HepG2 (cell line): ENCODE data around the gene DLX6. TPM values are rescaled to one million over a fixed set of nuclear protein-coding genes. Genes with fewer than 3 reads are reported as not detected.

Experiments
- ATAC-seq: fragments of 200-7000 bp; cut with Tn5 transposase; 3 replicates; pipeline ENCODE4 v1.9.1; 2020; ENCODE audit warnings: mild to moderate bottlenecking, moderate library complexity
- BruUV-seq: library from RNA; stranded (reverse); fragments of 400-500 nt; replicated peaks from 2 replicates; lab custom pipeline; 2021; lab: Mats Ljungman, UMichigan
- CTCF ChIA-PET: fragments of 300-600 bp; formaldehyde crosslinking; extraction: SDS; loops from one replicate; lab custom pipeline; 2021; ENCODE audit warnings: low total read pairs, inconsistent platforms, low intra/inter-chr PET ratio; lab: Yijun Ruan, JAX
- POLR2A ChIA-PET: fragments of 350-600 bp; sonication (Branson Sonifier 250); formaldehyde crosslinking; loops from one replicate; lab custom pipeline; 2020; ENCODE audit warnings: antibody characterized with exemption, inconsistent platforms; lab: Yijun Ruan, JAX
- DNase-seq: peaks from one replicate; pipeline ENCODE4 v3.0.0-alpha.2; 2015; ENCODE audit warnings: low spot score
- FAIRE-seq: peaks from 3 replicates; lab custom pipeline; 2011; peaks lifted over from hg19 to GRCh38; lab: Jason Lieb, UNC
- H2AFZ ChIP-seq: one replicate; pipeline ENCODE4 v1.6.1; 2011; ENCODE audit warnings: low read length, inconsistent platforms
- H3K27ac ChIP-seq: fragments of 300-600 bp; 3 replicates; pipeline ENCODE4 v1.8.0; 2011; ENCODE audit warnings: mixed run types, mild to moderate bottlenecking, mixed read lengths, low read length, inconsistent platforms; ENCODE audit not compliant: insufficient read depth; ENCODE audit errors: extremely low read length
- H3K27me3 ChIP-seq, 2 experiments: fragments of 200-600 bp in 1 of 2; 2 replicates in 1 of 2; 3 replicates in 1 of 2; pipeline versions ENCODE4 v1.6.0 to v1.8.0; 2011; ENCODE audit warnings: low read length in 2 of 2, mild to moderate bottlenecking in 2 of 2, moderate library complexity in 2 of 2, inconsistent platforms in 1 of 2; ENCODE audit not compliant: insufficient read depth in 2 of 2, control insufficient read depth in 1 of 2
- H3K36me3 ChIP-seq, 2 experiments: fragments of 200-600 bp in 1 of 2; replicated peaks in 1 of 2; 2 replicates in 1 of 2; 3 replicates in 1 of 2; pipeline versions ENCODE4 v1.5.1 to v1.8.0; 2011; ENCODE audit warnings: low read length in 2 of 2, inconsistent platforms in 1 of 2; ENCODE audit not compliant: insufficient read depth in 2 of 2, control insufficient read depth in 1 of 2
- H3K4me1 ChIP-seq: 2 replicates; pipeline ENCODE4 v1.5.1; 2012; ENCODE audit warnings: low read length, inconsistent platforms; ENCODE audit not compliant: insufficient read depth
- H3K4me2 ChIP-seq: 2 replicates; pipeline ENCODE4 v1.6.0; 2011; ENCODE audit warnings: low read depth, low read length, inconsistent platforms
- H3K4me3 ChIP-seq, 3 experiments: fragments of 200-600 bp in 1 of 3; sonication (generic), shearing (Covaris generic) in 1 of 3; replicated peaks in 1 of 3; 2 replicates each; pipeline ENCODE4 v1.5.1; 2011 to 2016; ENCODE audit warnings: low read length in 3 of 3, inconsistent platforms in 2 of 3, low read depth in 2 of 3, mild to moderate bottlenecking in 2 of 3, control low read depth in 1 of 3, mixed read lengths in 1 of 3; ENCODE audit not compliant: insufficient read depth in 1 of 3
- H3K79me2 ChIP-seq: one replicate; pipeline ENCODE4 v1.6.1; 2011; ENCODE audit warnings: low read length, inconsistent platforms; ENCODE audit not compliant: insufficient read depth
- H3K9ac ChIP-seq: 2 replicates; pipeline ENCODE4 v1.6.0; 2011; ENCODE audit warnings: mild to moderate bottlenecking, low read depth, low read length, inconsistent platforms; ENCODE audit not compliant: insufficient read depth
- H3K9me3 ChIP-seq: 2 replicates; pipeline ENCODE4 v1.5.1; 2012; ENCODE audit warnings: mild to moderate bottlenecking, low read length
- H4K20me1 ChIP-seq: 2 replicates; pipeline ENCODE4 v1.6.0; 2011; ENCODE audit warnings: inconsistent platforms, mild to moderate bottlenecking, low read length, moderate library complexity; ENCODE audit not compliant: insufficient read depth
- ADNP ChIP-seq: sonication (generic); formaldehyde crosslinking; IDR thresholded peaks from 2 replicates; pipeline ENCODE4 v1.4.0; 2020; ENCODE audit warnings: missing genetic modification reagents
- IRX3 ChIP-seq: sonication (generic); formaldehyde crosslinking; IDR thresholded peaks from 2 replicates; pipeline ENCODE4 v1.8.1; 2023; ENCODE audit warnings: mild to moderate bottlenecking, low read depth, missing genetic modification reagents, borderline replicate concordance
- PHF20 ChIP-seq: sonication (generic); formaldehyde crosslinking; IDR thresholded peaks from 2 replicates; pipeline ENCODE4 v1.5.0; 2020; ENCODE audit warnings: mild to moderate bottlenecking, missing genetic modification reagents
- PHF8 ChIP-seq: sonication (generic); formaldehyde crosslinking; IDR thresholded peaks from 2 replicates; pipeline ENCODE4 v1.5.0; 2020; ENCODE audit warnings: missing genetic modification reagents
- SIN3A ChIP-seq: IDR thresholded peaks from 2 replicates; pipeline ENCODE4 v1.6.1; 2011; ENCODE audit warnings: low read depth, mild to moderate bottlenecking, control low read depth, low read length, borderline replicate concordance
- ZNF446 ChIP-seq: sonication (generic); formaldehyde crosslinking; IDR thresholded peaks from 2 replicates; pipeline ENCODE4 v1.5.0; 2020; ENCODE audit warnings: mild to moderate bottlenecking, missing genetic modification reagents
- ZNF501 ChIP-seq: sonication (generic); formaldehyde crosslinking; IDR thresholded peaks from 2 replicates; pipeline ENCODE4 v1.5.1; 2020; ENCODE audit warnings: mild to moderate bottlenecking, moderate library complexity, missing genetic modification reagents
- ZNF543 ChIP-seq: sonication (generic); formaldehyde crosslinking; IDR thresholded peaks from 2 replicates; pipeline ENCODE4 v1.4.0; 2020; ENCODE audit warnings: mild to moderate bottlenecking, missing genetic modification reagents
- ZNF660 ChIP-seq: sonication (generic); formaldehyde crosslinking; IDR thresholded peaks from 2 replicates; pipeline ENCODE4 v1.5.1; 2020; ENCODE audit warnings: mild to moderate bottlenecking, low read depth, missing genetic modification reagents, borderline replicate concordance
- WGBS: methylation state at CpG from one replicate; pipeline ENCODE4 v1.1.6; 2017; ENCODE audit warnings: low lambda C conversion rate; 5-methylcytosine and 5-hydroxymethylcytosine counted together
- in situ Hi-C: cut with HindIII; loops from 2 replicates; pipeline ENCODE4 v1.10.0; 2017; ENCODE audit warnings: low pct_unique_long_range_greater_than_20kb; ENCODE audit not compliant: extremely low pct_ligation_motif_present
- intact Hi-C: fragments of 100-400 bp; cut with micrococcal nuclease; formaldehyde crosslinking; loops from one replicate; pipeline ENCODE4 v1.10.0; 2022; ENCODE audit not compliant: unreplicated experiment
- polyA plus RNA-seq, 8 experiments: library from polyadenylated mRNA; depleted of rRNA in 3 of 8; stranded (reverse) in 7 of 8; unstranded in 1 of 8; fragments of >200 nt; fragmentation: Illumina TruSeq in 4 of 8; extraction: Trizol in 4 of 8; gene quantifications; 2 replicates each; pipeline versions ENCODE4 v1.2.1 to v1.2.3, GENCODE V29; 2011 to 2016; ENCODE audit warnings: low read depth in 4 of 8, missing spikeins in 1 of 8, mixed read lengths in 1 of 8; ENCODE audit not compliant: insufficient read depth in 1 of 8
- total RNA-seq, 5 experiments: library from RNA; depleted of rRNA; stranded (reverse); fragments of >200 nt; fragmentation: Illumina TruSeq; extraction: Trizol; gene quantifications; 2 replicates each; pipeline ENCODE4 v1.2.3, GENCODE V29; 2016; ENCODE audit warnings: low read depth in 1 of 5
- TF ChIP-seq, protein P1 (sequence below): sonication (generic); formaldehyde crosslinking; IDR thresholded peaks from 2 replicates; pipeline ENCODE4 v1.4.0; 2020; ENCODE audit warnings: mild to moderate bottlenecking, missing genetic modification reagents, borderline replicate concordance

DLX6 gene
- total and polyA plus RNA-seq, 2 of the 13 experiments (the other 11 are each of a cell fraction or from before 2014, with no cell fraction given), result 3.5 to 5.5 TPM

DNA sequence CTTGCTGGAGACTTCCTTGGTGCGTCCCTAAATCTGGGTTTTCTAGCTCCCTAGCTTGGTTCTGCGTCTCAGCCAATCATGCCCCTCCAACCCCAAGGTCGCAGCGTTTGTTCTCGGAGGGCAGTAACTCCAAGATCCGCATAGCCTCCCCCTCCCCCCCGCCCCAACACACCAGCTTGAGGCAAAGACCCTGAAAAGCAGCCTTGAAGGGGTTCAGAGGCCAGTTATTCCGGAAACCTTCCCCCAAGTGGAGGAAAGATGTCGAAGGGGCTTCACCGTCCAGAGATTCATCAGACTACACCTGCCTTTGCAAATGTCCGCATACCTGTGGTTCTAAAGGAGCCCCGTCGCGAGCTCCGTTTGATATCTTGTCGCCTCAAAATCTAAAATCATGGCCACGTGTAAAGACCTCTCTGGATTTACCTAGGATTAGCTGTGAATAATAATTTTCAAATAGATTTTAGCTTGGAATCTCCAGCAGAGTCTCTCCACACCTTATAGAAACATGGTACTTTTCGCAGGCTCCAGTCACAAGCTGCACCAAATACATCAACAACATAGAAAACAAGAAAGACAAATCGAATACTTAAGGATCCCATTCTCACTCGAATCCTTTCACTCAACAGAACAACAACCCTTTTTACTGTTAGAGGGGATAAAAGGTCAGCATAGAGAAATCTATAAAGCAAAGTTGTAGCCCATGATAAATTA is 7.9 kb downstream of the DLX6 start:
- Histone ChIP-seq H3K4me2 (no peak overlapping the region), H4K20me1 (no peaks in the 10 kb centered on the region), H3K9me3 (no peaks in the 10 kb centered on the region), H2AFZ (no peak overlapping the region), H3K9ac (no peak overlapping the region), H3K4me1 (peaks cover 35% of the 10 kb centered on the region), H3K4me3 (no peak overlapping the region), H3K36me3 (peaks cover 6 to 8% of the 10 kb centered on the region in 2 experiments; a peak in 4 of 5 replicates), H3K27ac (no peak overlapping the region), H3K79me2 (no peaks in the 10 kb centered on the region), H3K27me3 (no peaks in the 10 kb centered on the region)
- FAIRE-seq (no peak), DNase-seq (no peak), ATAC-seq (no peak)
- no TSS peak for BruUV-seq
- WGBS, result 94% methylated on average over 20 of the region's 20 CpGs
- ChIA-PET POLR2A (interaction anchor here (1.0 kb wide), 1 partner anchor 9 kb away, joined by 3 read pairs; no protein-coding TSS in a partner anchor), CTCF (no interaction called here)
- intact Hi-C loops, result no loop called here
- in situ Hi-C loops, result loop anchor here (25.0 kb wide), 1 partner anchor 701 kb away; the partner anchor contains the start of gene SLC25A13
- no peak for TF ChIP-seq IRX3
- no peak for TF ChIP-seq ZNF660 (CRISPR knock-in tag)
- no peak for TF ChIP-seq SIN3A

DNA sequence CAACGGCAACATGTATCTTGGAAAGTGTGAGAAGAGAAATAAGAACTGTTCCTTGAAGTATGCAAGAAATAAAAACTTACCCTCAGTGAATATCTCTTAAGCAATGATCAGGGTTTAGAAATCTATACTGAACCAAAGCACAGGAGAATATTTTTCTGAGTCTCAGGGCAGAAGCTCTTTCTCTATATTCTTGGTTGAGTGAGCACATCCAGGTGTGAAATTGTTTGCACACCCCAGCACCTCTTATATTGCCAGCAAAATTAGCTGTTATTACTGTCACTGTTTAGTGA is 8.4 kb downstream of the DLX6 start:
- peaks cover 30% of the 10 kb centered on the region for H3K4me1 ChIP-seq
- BruUV-seq, result no TSS peak
- WGBS, result 92% methylated on average over 1 of the region's 1 CpG
- in situ Hi-C loops, result loop anchor here (25.0 kb wide), 1 partner anchor 701 kb away; the partner anchor contains the start of gene SLC25A13
- H3K27me3 ChIP-seq, result no peaks in the 10 kb centered on the region
- no peak for DNase-seq
- intact Hi-C loops, result no loop called here
- TF ChIP-seq, protein P1, sequence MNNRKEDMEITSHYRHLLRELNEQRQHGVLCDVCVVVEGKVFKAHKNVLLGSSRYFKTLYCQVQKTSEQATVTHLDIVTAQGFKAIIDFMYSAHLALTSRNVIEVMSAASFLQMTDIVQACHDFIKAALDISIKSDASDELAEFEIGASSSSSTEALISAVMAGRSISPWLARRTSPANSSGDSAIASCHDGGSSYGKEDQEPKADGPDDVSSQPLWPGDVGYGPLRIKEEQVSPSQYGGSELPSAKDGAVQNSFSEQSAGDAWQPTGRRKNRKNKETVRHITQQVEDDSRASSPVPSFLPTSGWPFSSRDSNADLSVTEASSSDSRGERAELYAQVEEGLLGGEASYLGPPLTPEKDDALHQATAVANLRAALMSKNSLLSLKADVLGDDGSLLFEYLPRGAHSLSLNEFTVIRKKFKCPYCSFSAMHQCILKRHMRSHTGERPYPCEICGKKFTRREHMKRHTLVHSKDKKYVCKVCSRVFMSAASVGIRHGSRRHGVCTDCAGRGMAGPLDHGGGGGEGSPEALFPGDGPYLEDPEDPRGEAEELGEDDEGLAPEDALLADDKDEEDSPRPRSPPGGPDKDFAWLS (CRISPR knock-in tag), result no peak
- TF ChIP-seq ADNP (CRISPR knock-in tag), result no peak
- no peak for TF ChIP-seq ZNF543
- TF ChIP-seq ZNF501 (CRISPR knock-in tag), result no peak
- TF ChIP-seq PHF8 (CRISPR knock-in tag), result no peak
- TF ChIP-seq PHF20 (CRISPR knock-in tag), result no peak
- no peak for TF ChIP-seq ZNF446
- TF ChIP-seq, all 625 proteins: peak for 0
- ATAC-seq (no peak), FAIRE-seq (no peak)
- H3K79me2 ChIP-seq, result no peaks in the 10 kb centered on the region
- no peak overlapping the region for H3K4me3 ChIP-seq
- CTCF ChIA-PET, result no interaction called here
- no peak overlapping the region for H2AFZ ChIP-seq
- H4K20me1 ChIP-seq, result no peaks in the 10 kb centered on the region
- H3K4me2 ChIP-seq, result no peak overlapping the region
- H3K27ac ChIP-seq, result no peak overlapping the region
- POLR2A ChIA-PET, result interaction anchor here (1.0 kb wide), 1 partner anchor 9 kb away, joined by 3 read pairs; no protein-coding TSS in a partner anchor
- H3K9me3 ChIP-seq, result no peaks in the 10 kb centered on the region
- peaks cover 4 to 8% of the 10 kb centered on the region in 2 experiments; a peak in 4 of 5 replicates for H3K36me3 ChIP-seq
- no peak overlapping the region for H3K9ac ChIP-seq
